ENCODE measurements around the gene SLC27A5. TPM values are rescaled to one million over a fixed set of nuclear protein-coding genes. Genes with fewer than 3 reads are reported as not detected.
A peak's percentile ranks its signal among the peaks of the same experiment; 100 is the strongest.

SLC27A5 gene
- polyA plus RNA-seq, 1 of the 3 experiments (the other 2 are of a cell fraction) = 57.3 TPM

- TF ChIP-seq FOSL2 (IDR thresholded peaks at IDR 0.05; ENCODE audit: borderline replicate concordance, low read depth) (no peak), FOXM1 (IDR thresholded peaks at IDR 0.05; ENCODE audit: low read depth) (no peak), SIN3A (IDR thresholded peaks at IDR 0.05; ENCODE audit: borderline replicate concordance, low read depth, low read length) (no peak), ELF1 (IDR thresholded peaks at IDR 0.05) (no peak), MXI1 (IDR thresholded peaks at IDR 0.05; ENCODE audit: low read depth, low read length) (no peak), TEAD4 (IDR thresholded peaks at IDR 0.05; ENCODE audit: borderline replicate concordance, insufficient read depth) (no peak), RAD21 (IDR thresholded peaks at IDR 0.05; ENCODE audit: low read length) (no peak), MAX (IDR thresholded peaks at IDR 0.05; ENCODE audit: low read depth) (peak; percentile 40; the same call in 1 of the 2 replicates), IRF3 (IDR thresholded peaks at IDR 0.05; ENCODE audit: low read depth, low read length) (no peak), TCF12 (IDR thresholded peaks at IDR 0.05) (no peak), FOXJ3 (CRISPR knock-in tag; IDR thresholded peaks at IDR 0.05) (no peak), GABPA (IDR thresholded peaks at IDR 0.05; ENCODE audit: low read depth) (peak; percentile 82), USF2 (IDR thresholded peaks at IDR 0.05; ENCODE audit: borderline replicate concordance, low read depth, low read length) (no peak), CHD2 (IDR thresholded peaks at IDR 0.05; ENCODE audit: low read length, partially characterized antibody) (no peak), MEF2A (IDR thresholded peaks at IDR 0.05; ENCODE audit: borderline replicate concordance, low read depth) (no peak), EP300 (IDR thresholded peaks at IDR 0.05; ENCODE audit: borderline replicate concordance in 1 of 2, low read depth in 1 of 2, low read length in 1 of 2) (no peak), RXRA (IDR thresholded peaks at IDR 0.05; ENCODE audit: borderline replicate concordance, low read depth) (no peak), GATA2 (CRISPR knock-in tag; IDR thresholded peaks at IDR 0.05) (no peak), YY1 (IDR thresholded peaks at IDR 0.05; ENCODE audit: low read depth) (peak; percentile 96)
Measured at GRCh38 chr19:58558623-58559274, 47.0 kb upstream of the SLC27A5 start (continued).

- Histone ChIP-seq H2AFZ (ENCODE audit: low read depth) (no peak within 1 kb of the TSS), H3K9me2 (no peaks in the 10 kb centered on the region), H3F3A (replicated peaks; ENCODE audit: insufficient read depth) (peaks cover 41% of the 10 kb centered on the region), H3K27ac (ENCODE audit: low read depth in 2 of 2, low read length in 1 of 2) (peak within 1 kb of the TSS; percentile 99 to 100), H4K20me1 (ENCODE audit: insufficient read depth) (peaks cover 9% of the 10 kb centered on the region; the same call in 1 of the 2 replicates), H3K36me3 (replicated peaks in 1 of 2; ENCODE audit: control insufficient read depth in 1 of 2, insufficient read depth in 2 of 2, low read length in 1 of 2) (peaks cover 16 to 18% of the 10 kb centered on the region in 2 experiments), H3K4me2 (peak within 1 kb of the TSS; percentile 99), H3K4me3 (ENCODE audit: low read depth in 2 of 2, low read length in 1 of 2) (peak within 1 kb of the TSS; percentile 91 to 96), H3K9ac (peak within 1 kb of the TSS; percentile 100), H3K79me2 (ENCODE audit: insufficient read depth) (peaks cover 45% of the 10 kb centered on the region), H3K9me3 (no peaks in the 10 kb centered on the region), H3K27me3 (ENCODE audit: insufficient read depth) (no peaks in the 10 kb centered on the region), H3K4me1 (ENCODE audit: control insufficient read depth in 1 of 2, insufficient read depth in 2 of 2, low read depth in 1 of 2, low read length in 1 of 2) (peaks cover 24 to 70% of the 10 kb centered on the region in 2 experiments; a peak in 3 of 4 replicates)
- 0% methylated on average over 39 of the region's 62 CpGs for WGBS (ENCODE audit: low lambda C conversion rate)
- no peak for TF ChIP-seq SIN3A (IDR thresholded peaks at IDR 0.05; ENCODE audit: borderline replicate concordance, low read depth, low read length)
- TF ChIP-seq TEAD4 (IDR thresholded peaks at IDR 0.05; ENCODE audit: borderline replicate concordance, insufficient read depth) = no peak
- TF ChIP-seq MAX (IDR thresholded peaks at IDR 0.05; ENCODE audit: low read depth) = no peak
- no peak for TF ChIP-seq USF2 (IDR thresholded peaks at IDR 0.05; ENCODE audit: borderline replicate concordance, low read depth, low read length)
- TF ChIP-seq FOSL2 (IDR thresholded peaks at IDR 0.05; ENCODE audit: borderline replicate concordance, low read depth) = no peak
- TF ChIP-seq TAF1 (IDR thresholded peaks at IDR 0.05; ENCODE audit: borderline replicate concordance, low read depth, low read length) = no peak
- TF ChIP-seq ELF1 (IDR thresholded peaks at IDR 0.05) = no peak
- no peak for TF ChIP-seq RXRA (IDR thresholded peaks at IDR 0.05; ENCODE audit: borderline replicate concordance, low read depth)
- TF ChIP-seq TCF12 (IDR thresholded peaks at IDR 0.05) = no peak
- no peak for TF ChIP-seq EZH2phosphoT487 (IDR thresholded peaks at IDR 0.05; ENCODE audit: borderline replicate concordance, low read depth)
- POLR2A ChIA-PET = interaction anchor here (1.5 to 5.7 kb wide), 5 partner anchors 11 to 39 kb away, joined by 3 to 35 read pairs (median 15); partner anchors contain the start of genes MZF1, TRIM28 and ZBTB45
- DNase-seq = no peak
- CTCF ChIA-PET = interaction anchor here (2.6 kb wide), 1 partner anchor 39 kb away, joined by 23 read pairs; the partner anchor contains the start of gene ZBTB45
Measured at GRCh38 chr19:58558066-58558622, 46.4 kb upstream of the SLC27A5 start, which contains the start of gene UBE2M. UBE2M (minus strand) TSS chr19:58558611; CDS start chr19:58558381, 230 bp downstream.

Measured in SK-N-SH (cell line).